DMS153 (cell line): ENCODE measurements around the gene FXR1.
"Not testable (repeated sequence)": the region's sequence is repeated elsewhere in the genome, so short reads cannot be mapped to it uniquely, and the experiment has no call there.

Experiments
- DNase-seq: peaks from one replicate; lab custom pipeline; 2025; lab: John Stamatoyannopoulos, UW

FXR1 gene

DNA sequence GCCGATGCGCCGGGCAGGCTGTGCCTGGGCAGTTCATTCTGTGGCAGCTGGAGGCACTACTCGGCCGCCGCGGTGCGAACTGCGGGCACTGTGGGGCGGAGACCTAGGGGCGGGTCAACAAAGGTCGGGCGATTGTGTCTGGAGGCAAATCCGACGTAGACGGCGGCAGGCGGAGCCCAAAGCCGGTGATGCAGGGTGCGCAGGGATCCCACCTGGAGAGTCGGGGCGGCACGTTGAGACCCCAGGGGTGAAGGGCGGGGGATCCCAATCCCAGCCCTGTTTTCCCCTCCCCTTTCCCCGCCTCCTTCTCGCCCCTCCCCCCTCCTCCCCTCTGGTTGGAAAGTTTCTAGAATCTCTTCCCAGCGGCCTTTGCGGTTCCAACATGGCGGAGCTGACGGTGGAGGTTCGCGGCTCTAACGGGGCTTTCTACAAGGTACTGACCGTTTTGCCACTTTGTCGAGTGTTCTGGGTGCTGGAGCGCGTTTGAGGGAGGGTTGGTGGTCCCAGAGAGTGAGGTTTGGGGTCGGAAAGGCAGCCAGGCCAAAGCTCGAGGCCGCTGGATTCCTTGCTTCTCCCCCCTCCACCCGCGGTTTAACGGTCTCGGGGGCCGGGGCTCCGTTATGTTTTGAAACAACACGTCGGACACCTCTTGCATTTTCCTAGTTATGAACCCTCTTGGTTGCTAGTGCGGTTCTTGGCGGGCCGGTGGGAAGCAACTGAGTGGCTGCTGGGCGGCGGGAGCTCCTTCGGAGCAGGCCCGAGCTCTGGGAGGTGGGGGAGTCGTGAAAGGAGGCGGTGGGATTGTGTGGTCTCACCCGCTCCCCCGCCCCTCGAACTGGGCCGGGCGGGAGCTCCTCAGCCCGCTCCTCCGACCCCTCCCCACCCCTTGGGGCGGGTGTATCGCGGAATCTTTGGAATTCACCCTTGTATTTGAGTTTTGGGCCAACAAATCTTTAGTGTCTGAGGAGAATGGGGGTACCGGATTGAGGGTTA is at the start of gene FXR1:
FXR1 (plus strand) TSS at position 367 of the 993 bp plus-strand sequence; CDS start at position 383, 16 bp downstream.
- peak; percentile 84 for DNase-seq

DNA sequence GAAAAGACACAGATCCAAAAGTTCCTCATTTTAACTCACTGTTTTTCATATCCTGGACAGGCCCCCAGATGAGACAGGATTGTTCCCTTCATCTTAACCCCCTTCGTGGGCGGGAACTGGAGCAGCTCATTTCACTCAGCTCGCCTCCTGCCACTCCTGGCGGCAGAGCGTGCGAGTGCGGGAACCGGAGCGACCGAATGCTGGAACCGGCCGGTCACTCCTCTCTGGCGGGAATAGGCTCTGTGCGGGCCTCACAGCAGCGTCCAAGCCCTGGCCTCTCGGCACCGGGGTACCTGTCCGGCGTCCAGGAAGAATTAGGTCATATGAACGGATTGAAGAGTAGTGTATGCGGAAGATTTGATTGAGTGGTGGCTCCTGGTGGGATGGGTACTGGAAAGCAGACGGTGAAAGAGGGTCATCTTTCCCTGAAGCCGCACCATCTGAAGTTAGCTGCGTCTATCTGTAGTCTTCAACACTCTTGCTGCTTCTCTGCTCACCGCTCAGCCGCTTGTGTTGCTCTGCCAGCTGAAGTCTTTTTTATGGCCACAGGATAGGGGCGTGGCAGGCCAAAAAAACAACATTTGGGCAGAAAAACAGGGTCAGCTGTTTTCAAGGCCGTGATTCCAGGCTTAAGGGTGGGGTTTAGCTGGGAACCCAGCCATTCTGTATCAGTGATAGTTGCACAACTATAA is 42.3 kb upstream of the FXR1 start:
- DNase-seq = no peak

DNA sequence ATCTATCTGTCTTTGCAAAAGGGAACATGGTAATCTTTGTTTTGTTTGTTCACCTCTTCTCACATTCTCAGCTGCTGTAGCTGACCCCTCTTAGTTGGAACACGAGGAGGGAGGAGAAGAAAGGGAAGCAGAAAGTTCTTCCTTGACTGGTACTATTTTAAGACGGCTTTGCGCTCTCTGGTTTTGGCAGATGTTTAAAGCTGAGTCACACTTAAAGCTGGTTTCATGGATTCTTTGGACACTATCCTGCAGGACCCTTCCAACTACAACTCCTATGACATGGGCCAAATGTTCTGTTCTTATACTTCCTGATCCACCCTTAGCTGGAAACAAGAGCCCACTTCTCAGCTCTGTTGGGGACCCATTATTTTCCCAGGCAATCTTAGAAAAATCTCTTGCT is 40.6 kb upstream of the FXR1 start:
- DNase-seq = no peak

DNA sequence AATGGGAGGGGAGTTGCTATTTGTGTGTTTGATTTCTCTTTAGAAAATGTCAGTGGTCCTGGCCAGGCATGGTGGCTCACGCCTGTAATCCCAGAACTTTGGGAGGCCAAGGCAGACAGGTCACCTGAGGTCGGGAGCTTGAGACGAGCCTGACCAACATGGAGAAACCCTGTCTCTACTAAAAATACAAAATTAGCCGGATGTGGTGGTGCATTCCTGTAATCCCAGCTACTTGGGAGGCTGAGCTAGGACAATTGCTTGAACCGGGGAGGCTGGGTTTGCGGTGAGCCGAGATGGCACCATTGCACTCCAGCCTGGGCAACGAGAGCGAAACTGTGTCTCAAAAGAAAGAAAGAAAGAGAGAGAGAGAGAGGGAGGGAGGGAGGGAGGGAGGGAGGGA is 40.0 kb upstream of the FXR1 start:
- DNase-seq = not testable (repeated sequence)

DNA sequence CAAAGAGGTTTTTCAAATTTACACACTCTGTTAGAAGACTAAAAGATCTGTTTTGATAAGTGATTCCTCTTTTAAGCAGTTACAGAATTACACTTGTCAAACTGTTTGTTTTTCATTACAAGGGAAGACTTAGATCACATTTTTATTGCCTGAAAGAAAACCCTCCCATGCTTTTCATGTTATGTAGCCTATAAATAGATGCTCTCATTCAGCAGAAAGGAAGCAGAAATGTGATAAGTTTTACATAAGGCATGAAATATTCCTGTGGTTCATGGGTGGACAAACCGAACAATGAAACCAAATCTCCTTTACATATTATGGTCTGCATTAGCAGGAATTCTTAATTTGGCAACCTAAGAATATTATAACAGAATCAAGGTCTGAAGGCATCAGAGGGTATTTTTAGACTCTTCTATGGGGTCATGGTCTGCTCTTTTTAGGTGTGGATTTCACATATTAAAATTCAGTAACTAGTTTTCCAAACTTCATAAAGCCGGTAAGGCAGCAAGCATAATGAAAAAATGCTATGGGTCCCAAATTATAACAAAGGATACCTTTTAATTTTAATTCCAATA is 37.3 kb upstream of the FXR1 start:
- no peak for DNase-seq

DNA sequence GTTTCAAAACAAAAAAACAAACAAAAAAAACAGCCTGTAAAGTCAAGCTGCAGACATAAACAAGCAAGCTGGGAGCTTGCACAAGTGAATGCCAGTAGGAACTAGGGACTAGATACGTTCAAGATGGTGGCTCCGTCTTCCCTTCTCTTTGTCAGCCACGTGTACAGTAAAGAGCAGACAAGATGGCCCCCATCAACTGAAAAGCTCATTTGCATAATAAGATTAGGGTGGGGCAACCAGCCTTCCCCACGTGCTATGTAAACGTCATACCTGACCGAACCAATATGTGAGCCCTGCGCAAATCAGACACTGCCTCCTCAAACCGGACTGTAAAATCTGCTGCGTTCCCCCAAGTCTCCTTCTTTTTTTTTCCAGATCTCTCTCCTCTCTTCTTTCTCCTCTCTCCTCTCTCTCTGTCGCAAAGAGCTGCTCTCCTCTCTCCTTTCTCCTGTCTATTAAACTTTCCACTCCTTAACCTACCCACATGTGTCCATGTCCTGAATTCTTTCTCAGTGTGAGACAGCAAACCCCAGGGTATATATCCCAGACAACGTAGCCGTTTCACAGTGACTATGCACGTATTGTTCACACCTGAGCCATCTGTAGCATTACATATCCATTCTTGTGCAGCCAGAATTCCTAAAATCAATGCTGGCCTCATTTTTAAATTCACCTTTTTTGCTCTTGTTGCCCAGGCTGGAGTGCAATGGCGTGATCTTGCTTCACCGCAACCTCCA is 31.2 kb upstream of the FXR1 start:
- no peak for DNase-seq

DNA sequence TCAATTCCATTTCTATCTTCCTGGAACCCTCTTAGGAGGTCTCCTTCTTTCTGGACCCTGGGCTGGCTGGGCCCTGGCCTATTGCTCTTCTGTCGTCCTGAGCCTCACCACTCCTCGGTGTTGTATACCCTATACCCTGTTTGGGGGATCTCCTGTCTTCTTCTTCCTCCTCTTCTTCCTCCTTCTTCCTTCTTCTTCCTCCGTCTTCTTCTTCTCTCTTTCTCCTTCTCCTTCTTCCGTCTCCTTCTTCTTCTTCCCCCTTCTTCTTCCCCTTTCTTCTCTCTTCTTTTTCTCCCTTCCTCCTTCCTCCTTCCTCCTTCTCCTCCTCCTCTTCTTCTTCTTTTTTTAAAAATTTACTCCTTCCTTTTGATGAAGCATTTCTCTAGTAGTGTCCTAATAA is 30.4 kb upstream of the FXR1 start:
- DNase-seq = no peak

DNA sequence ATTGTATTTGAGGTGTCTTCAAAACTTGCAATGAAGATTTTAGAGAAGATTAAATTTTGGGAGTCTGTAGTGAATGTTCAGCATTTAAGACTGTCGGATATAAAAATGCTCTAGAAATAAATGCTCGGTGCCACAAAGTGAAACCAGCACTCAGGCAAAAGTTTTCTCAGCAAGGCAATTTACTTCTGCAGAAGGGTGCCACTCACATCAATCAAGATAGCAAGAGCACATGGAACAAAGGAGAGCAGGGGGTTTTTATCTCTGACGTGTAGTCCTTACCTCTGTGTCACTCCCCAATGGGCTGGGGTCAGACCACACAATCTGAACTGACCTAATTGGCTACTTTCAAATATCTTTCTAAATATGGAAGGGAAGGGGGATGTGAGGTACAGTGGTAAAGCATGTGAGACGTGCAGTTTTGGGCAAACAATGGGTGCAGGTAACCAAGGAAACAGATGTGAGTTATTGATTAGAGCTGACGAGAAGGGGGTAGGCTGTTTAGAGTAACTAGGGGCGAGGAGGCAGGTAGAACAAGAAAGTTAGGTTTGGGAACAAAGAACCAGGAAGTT is 23.4 kb upstream of the FXR1 start:
- DNase-seq = no peak

DNA sequence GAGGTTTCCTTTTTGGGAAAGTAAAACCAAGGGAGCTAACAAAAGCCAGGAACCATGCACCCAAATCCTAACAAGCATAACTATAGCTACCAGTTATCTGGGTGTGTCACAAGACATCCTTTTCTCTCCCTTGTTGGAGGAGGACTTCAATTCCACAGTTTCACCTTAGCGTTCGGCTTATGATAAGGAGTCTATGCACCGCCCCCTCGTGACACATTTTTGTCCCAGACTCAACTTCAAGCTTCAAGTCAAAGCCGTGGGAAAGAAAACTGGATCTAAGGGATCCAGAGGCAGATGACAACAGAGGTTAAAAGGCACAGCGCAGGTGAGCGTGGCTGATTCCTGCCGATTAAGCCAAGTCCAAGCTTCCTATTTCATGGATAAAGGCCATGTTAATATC is 13.9 kb upstream of the FXR1 start:
- DNase-seq = no peak

DNA sequence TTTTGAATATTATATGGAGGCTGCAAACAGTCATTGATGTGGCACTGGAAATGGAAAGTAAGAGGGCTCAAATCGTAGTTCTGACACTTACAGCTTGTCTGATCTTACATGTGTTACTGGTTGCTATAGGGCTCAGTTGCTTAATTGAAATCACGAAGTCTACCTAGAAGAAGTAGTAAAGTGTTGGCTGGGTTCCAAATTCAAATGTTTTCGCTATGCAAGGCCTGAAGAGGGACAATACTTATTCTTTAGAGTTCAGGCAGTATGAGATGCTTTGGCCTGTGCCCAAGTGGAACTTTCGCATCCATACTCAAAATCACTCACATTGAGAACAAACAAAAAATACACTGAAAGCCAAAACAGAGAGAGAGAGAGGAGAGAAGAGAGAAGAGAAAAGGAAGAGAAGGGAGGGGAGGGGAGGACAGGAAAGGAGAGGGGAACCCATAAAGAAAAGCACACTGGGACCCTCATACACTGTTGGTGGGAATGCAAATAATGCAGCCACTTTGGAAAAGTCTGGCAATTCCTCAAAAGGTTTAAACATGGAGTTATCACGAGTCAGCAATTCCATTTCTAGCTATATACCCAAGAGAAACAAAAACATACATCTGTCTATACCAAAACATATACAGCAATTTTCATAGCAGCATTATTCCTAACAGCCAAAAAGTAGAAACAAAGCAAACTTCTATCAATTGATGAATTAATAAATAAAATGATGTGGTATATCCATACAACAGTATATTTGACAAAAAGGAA is 2.9 kb upstream of the FXR1 start:
- DNase-seq = no peak

DNA sequence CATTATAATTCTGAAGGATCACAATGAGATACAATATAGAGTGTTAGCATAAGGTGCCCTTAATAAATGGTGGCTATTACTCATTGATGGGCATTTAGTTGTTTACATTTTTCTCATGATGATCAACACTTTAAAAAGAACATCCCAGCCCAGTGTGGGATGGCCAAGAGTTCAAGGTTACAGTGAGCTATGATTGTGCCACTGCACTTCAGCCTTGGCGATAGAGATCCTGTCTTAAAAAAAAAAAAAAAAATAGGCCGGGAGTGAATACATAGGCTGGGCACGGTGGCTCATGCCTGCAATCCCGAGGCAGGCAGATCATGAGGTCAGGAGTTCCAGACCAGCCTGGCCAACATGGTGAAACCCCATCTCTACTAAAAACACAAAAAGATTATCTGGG is 1.6 kb upstream of the FXR1 start:
- DNase-seq = no peak

DNA sequence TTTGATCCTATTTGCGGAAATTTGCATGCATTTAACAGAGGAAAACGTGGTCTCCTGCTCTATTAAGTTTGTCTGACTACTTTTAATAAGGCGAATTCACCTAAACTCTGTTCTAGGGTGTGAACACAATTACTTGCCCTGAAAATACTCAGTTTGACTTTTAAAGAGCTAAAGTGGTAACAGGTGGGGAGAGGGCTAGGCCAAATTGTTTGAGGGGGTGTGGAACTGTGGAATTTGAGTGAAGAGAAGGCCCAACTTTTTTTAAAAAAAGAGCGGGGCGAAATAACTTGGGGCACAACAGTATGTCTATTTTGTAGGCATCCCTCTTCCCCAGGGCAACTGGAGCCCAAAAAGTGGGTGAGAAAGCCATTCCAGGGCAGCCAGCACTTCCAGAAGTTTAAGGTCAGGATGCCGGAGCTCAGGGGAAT is 580 bp upstream of the FXR1 start:
- no peak for DNase-seq

DNA sequence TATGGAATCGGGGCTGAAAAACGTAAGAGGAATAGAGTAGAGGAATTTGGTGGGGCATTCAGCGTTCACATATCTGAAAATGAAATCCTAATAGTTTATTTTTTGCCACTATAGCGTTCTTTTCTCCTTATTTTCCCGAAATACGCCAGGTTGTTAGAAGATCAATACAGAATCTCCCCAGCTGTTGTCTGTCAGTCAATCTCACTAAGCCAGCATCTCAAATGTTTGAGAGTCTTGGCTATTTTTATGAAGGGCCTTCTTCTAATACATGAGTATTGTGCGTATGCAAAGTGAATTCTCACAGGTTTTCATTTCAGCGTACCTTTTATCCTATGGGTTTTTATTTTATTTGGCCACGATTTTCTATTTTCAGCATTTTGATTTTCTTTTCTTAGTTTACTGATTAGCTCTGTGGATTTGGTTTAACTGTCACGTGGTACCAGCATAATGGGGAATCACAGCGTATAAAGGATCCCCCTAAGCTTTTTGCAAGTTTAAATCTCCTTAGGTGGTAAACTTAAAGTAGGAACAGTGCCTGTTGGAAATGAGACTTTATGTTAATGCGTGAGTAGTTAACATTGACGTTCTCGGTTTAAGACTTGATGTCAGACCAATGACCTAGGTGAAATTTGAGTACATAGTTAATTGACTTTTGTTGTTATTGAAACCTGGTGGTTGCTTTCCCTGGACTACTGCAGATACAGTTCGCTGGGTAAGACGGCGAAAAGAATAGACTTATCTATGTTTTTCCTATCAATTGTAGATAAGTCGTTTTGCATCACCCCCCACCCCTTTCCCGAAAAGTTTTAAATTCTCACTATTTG is 1.3 kb downstream of the FXR1 start:
- DNase-seq = no peak

DNA sequence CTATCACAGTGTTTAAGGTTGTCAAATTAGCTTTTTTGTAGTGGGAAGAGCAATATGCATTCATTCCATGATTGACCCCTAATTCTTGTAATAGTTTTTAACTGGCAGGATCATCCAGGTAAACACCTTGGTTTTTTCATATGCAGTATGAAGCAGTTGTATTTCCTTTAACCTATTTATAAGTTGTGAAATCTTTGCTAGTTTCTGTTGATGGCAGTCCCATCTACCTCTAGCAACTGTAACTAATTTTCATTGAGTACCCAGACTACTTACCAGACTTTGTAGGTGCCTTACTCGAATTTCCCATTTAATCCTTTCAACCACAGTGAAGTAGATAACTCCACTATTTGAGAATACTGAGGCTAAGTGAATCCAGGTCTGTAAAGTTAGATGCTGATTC is 6.1 kb downstream of the FXR1 start:
- no peak for DNase-seq

DNA sequence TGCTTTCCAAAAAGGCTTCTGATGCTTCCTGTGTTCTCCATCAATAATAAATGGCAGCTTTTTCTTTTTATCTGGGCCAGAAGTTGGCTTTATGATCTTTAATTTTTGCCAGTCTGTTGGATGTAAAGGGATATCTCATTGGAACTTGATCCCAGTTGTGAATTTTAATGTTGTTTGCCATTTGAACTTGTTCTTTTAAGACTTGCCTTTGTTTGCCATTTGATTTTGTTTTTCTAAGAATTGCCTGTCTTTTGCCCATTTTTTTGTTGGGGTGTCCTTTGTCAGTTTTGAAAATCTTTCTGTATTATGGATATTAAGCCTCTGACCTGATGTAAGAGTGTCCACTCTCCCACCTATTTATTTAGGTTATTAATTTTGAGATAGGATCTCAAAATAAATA is 9.8 kb downstream of the FXR1 start:
- no peak for DNase-seq

DNA sequence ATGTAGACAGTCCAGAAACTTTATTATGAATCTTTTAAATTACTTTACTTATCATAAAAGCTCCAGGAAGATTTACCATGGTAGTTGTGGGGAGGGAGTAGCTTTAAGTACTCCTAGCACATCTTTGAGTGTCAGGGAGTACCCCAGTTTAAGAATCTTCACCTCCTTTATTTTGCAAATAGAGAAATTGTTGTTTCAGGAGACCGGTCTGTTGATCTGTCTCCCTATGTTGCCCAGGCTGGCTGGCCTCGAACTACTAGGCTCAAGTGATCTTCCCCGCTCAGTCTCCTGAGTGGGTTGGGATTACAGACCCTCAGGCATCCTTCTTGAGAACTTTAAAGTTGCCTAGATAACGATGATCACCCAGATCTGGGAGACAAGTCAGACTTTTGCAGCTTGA is 11.1 kb downstream of the FXR1 start:
- DNase-seq = no peak

DNA sequence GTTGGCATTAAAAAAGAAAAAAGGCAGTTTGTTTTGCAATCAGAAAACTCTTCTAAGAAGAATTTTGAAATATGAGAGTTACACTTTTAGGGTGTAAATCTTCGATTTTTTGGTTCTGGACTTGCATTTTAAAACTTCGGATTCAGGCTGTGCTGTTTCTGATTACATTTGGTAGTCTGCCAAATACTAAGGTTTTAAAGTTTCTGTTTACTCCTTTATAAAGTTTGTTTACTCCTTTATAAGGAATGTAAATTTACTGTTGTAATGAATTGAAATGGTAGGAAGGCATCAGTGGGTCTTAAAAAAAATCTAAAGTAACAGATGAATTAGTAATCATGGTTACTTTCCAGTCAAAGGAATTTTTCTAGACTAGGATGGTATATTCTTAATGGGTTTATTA is 14.1 kb downstream of the FXR1 start:
- DNase-seq = no peak

DNA sequence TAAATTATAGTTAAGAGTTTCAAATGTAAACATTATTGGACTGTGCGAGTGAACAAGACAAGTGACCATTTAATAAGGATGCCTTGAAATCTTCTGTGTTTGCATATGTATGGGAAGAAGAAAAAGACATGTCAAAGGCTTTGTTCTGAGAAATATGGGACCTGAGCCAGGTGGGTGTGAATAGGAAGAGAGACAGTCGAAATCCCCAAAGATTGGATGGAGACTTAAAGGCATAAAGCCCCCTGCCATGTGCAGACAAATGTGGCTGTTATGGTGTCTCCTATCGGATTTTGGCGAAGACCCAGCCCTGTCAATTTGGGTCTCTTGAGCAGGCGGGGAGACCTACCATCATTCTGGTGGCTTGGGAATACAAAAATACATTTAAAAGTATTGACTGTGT is 16.9 kb downstream of the FXR1 start:
- DNase-seq = no peak

DNA sequence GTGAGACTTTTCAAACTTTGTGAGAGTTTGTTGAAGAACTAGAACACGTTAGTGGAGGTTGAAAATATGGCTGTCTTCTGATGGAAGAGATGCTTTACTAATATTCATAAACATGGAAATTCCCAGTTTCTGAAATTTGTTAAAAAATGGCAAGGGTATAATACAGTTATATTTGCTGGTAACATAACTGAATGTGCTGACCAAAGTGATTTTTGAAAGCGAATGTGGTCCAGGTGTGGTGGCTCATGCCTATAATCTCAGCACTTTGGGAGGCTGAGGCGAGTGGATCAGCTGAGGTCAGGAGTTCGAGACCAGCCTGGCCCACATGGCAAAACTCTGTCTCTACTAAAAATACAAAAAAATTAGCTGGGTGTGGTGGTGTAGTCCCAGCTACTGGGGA is 18.1 kb downstream of the FXR1 start:
- DNase-seq = no peak

DNA sequence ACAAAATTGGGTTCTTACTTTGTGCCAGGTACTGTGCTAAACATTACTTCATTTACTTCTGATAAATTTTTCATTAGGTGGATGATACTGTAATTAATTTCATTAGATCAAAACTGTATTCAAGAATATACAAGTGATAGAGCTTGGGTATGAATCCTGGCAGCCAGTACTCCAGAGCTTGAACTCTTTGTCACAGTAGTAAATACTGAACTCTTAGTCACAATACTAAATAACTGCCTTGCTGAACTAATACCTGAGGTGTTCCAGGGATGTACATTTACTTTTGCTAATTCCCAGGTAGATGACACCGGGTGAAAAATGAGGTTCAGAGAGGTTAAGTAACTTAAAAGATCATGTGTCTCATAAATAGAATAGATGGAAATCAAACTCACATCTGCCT is 20.3 kb downstream of the FXR1 start:
- no peak for DNase-seq
